Fibroblast of skin of left biceps (primary cell): ENCODE data around the gene ONECUT3.

ENCODE experiments used
- DNase-seq, 2 experiments: peaks; one replicate each; pipeline ENCODE4 v3.0.0-alpha.2; 2013; ENCODE audit warnings: low read depth in 2 of 2

The ONECUT3 gene

DNA sequence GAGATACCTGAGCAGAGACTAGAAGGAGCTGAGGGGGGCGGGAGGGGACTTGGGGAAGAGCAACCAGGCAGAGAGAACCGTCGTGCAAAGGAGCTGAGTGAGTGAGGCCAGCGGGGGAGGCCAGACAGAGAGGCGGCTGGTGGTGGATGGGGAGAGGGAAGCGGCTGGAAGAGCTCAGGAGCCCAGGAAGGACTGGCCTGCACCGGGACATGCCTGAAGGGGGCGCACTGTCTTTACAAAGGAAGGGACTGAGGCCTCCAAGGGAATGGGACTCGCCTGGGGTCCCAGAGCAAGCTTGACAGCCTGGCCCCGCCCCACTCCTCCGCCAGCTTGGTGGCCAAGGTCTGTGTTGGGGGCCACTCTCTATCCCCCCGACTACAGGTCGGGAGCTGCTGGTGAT is 14.9 kb downstream of the ONECUT3 start:
- no peak for DNase-seq

DNA sequence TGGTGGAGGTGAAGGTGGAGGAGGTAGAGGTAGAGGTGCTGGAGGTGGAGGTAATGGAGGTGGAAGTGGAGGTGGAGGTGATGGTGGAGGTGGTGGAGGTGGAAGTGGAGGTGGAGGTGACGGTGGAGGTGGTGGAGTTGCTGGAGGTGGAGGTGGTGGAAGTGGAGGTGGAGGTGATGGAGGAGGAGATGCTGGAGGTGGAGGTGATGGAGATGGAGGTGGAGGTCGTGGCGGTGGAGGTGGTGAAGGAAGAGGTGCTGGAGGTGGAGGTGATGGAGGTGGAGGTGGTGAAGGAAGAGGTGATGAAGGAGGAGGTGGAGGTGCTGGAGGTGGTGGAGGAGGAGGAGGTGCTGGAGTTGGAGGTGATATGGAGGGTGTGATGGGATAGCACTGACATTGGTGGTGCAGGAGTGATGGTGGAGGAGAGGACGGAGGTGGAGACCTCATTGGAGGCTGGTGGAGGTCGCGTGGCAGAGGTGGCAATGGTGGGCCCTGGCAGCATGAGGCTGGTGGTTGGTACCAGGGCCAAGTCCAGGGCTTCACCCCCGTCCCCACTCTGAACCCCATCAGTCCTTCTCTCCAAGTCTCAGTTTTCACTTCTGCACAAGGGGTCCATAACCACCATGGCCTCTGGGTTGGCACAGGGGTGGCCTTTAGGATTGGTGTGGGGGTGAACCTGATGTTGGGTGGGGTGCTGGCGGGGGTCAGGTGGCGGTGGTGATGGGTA is 15.8 kb downstream of the ONECUT3 start:
- no peak for DNase-seq

DNA sequence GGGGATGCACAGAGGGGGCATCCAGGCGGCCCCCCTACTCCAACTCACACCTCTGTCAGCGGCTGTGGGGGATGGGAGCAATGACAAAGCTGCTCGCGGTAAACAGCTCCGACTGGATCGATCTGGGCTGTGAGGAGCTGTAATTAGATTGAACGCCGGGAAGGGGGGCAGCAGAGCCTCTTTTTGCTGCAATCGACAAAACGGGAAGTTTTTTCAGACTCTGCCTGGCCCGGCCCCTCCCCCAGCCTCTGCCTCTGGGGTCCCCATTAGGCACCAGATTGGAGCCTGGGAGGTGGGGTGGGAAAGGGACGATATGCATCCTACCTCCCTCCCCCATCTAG is 16.3 kb downstream of the ONECUT3 start:
- no peak for DNase-seq

DNA sequence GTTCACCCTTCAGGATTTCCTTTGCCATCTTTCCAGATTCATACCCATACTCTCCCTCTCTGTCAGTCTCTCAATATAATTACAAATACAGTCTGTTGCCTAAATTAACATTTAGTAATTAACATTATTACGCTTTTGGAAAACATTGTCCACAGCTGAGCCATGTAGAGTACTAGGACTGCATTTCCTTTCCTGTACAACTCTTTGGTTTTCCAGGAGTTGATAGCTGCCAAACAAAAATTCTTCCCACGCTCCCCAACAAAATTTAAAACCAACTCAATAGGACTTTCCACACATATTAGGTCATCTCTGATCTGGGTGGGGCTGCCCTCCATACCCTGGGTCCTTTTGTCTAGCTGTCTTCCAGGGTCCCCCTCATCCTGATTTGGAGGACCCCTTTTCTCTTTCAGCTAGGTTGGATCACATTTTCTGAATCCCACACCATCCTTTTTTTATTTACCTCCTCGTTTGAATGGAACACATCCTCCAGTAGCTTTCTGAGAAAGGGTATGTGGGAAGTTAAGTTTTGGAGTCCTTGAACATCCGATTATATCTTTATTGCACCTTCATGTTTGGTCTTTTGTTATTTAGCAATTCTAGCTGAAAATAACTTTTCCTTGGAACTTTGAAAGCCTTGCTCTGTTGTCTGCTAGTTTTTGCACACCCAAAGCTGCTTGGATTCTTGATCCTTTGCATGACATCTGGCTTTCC is 17.7 kb downstream of the ONECUT3 start:
- DNase-seq: no peak

DNA sequence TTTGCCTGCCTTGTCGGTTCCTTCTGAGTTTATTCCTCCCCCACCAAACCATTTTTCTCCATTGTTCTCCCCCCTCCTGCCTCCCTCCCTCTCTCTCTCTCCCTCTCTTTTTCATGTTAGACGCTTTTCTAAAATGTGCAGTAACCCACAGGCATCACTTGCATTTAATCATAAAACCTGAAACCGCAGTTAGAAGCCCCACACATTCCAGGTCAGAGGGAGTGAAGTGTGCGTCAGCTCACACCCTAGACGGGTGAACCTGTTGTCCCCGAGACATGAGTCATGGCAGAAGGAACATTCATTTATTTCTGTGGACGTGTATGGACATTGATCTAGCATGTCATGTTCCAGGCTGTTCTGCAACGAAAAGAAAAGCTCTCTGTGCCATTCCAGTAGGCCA is 19.9 kb downstream of the ONECUT3 start:
- no peak for DNase-seq

DNA sequence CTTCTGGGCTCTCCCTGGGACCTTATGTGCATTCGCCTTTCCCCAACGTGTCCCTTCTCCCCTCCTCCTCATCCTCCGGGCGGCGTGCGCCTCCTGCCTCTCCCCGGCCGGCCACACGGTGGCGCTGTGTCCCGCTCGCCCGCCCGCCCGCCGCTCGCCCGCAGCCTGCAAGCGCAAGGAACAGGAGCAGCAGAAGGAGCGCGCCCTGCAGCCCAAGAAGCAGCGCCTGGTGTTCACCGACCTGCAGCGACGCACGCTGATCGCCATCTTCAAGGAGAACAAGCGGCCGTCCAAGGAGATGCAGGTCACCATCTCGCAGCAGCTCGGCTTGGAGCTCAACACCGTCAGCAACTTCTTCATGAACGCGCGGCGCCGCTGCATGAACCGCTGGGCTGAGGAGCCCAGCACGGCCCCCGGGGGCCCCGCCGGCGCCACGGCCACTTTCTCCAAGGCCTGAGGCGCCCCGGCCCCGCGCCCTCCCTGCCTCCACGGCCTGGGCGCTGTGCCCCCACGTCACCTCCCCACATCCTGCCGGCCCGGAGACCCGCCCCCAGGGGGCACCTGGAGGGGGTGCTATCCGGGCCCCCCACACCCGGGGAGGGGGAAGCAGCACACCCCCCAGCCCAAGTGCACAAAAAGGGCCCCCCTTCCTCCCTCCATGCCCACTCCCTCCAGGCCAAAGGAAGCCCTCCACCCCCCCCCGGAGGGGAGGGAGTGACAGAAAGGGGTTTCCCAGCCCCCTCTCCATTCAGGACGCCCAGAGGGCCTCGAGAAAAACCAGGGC is 21.9 kb downstream of the ONECUT3 start:
- DNase-seq: no peak

DNA sequence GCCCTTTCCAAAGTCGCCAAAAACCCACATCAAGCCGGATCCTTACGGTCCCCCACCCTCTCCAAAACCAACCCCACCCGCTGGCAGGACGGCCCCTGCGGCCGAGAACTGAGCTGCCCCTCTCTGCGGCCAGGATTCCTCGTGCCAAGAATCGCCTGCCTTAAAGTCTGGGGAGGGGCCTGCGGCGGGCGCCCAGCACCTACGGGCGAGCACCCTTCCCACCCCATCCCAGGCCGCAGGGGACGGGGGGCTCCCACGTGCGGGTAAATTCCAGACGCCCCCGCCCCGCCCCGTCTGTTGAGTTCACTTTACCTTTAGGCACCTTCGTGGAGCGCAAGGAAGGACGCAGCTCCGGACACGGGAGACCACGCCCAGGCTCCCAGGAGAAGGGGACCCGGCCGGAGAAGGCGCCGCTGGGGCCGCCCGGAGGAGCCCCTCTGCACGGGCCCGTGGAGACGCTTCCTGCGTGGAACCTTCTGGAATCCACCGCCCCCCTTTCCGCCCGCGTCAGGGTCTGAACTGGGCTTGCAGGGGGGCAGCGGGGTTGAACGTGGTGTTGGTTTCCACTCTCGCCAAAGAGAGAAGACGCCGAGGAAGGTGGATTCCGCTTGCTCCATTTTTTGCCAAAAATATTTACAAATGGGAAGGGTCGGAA is 22.8 kb downstream of the ONECUT3 start:
- DNase-seq: no peak

DNA sequence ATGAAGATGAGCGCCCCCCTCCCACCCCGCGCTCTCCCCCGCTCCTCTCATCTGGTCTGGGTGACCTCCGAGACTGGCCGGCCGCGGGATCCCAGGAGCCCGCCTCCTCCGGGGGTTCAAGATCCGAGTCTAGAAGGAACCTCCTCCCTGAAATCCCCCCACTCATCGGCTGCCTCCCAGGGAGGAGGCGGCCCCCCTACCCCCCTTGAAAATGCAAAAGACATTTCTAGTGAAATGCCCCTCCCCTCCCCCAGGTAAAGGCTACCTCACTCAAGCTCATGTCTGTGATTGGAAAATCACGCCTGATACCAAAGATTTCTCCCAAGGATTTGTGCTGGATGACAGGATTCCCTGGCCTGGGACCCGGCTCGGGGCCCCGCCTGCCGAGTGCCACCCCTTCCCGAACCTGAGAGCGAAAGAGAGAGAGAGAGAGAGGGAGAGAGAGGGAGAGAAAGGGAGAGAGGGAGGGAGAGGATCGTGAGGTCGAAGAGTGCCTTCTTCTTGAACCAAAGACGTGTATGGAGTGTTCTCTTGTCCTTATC is 23.4 kb downstream of the ONECUT3 start:
- no peak for DNase-seq

DNA sequence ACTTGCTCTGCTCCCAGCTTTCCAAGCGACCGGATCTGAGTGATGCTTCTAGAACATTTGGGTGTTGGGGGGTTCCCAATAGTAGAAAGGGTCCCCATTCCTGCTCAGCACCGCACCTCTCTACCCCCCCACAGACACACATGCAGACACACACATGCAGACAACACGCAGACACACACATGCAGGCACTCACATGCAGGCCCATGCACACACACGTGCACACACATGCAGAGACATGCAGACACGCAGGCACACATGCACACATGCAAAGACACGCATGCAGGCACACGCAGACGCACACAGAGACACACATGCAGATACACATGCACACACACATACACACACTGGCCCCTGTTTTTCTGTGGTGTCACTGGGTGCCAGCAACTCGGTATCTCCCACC is 23.8 kb downstream of the ONECUT3 start:
- DNase-seq: no peak

DNA sequence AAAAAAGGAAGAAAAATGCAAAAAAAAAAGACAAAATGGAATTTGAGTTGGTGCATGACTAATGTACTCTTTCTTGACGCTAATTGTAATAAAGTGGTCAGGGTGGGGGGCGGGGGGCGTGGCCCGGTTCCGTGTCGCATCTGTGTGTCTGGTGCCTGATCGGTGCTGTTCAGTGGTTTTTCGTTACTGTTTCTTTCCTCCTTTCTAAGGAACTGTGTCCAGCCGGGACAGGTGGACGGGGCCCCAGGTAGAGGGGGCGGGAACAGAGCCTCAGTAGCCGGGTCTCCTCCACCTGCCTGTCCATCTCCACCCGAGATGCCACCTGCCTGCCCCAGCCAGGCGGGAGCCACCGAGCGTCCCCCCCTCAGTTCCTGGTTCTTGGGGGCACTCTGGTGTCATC is 26.3 kb downstream of the ONECUT3 start:
- no peak for DNase-seq

DNA sequence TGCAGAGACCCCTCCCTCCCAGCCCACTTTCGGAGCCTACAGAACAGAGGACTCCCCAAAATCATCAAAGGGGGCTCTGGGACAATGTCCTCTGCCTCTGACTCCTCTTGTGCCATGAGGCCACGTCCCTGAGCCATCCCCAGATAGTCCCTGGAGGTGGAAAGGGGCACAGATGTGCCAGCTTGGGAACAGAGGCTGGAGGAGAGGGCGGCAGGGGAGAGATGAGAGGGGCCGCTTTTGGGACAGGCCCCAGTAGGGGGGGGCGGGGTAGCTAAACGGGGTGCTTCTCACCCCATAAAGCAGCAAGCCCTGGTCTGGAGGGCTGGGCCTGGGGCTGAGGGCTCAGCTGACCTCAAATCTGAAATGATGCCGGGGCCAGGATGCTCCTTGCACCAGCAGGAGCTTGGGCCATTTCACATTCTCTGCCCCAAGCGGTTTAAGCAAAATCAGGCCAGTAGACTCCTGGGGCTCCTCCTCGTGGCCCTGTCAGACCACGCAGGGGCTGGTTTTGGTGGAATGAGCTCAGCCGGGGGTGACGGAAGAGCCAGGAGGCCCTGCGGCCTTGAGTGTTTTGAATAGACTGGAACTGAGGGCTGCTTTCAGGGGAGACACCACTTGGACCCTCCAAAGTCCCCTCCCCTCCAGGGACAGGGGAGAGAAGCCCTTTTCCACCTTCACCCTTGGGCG is 27.1 kb downstream of the ONECUT3 start:
- no peak for DNase-seq

DNA sequence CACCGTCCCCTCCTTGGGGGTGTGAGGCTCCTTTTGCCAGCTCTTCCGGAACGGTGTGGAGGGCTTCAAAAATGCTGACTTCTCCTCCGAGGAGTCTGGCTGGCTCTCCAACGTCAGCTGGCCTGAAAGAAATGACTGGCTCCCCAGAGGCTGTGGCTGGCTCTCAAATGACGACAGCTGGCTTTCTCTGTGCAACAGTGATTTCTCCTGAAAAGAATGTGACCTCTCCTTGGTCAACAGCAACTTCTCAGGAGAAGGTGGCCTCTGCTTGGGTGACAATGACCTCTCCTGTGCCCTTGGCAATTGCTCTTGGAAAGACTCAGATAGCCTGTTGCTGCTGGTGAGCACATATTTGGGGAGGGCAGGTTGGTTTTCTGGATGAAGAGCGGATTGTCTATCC is 29.2 kb downstream of the ONECUT3 start:
- no peak for DNase-seq

DNA sequence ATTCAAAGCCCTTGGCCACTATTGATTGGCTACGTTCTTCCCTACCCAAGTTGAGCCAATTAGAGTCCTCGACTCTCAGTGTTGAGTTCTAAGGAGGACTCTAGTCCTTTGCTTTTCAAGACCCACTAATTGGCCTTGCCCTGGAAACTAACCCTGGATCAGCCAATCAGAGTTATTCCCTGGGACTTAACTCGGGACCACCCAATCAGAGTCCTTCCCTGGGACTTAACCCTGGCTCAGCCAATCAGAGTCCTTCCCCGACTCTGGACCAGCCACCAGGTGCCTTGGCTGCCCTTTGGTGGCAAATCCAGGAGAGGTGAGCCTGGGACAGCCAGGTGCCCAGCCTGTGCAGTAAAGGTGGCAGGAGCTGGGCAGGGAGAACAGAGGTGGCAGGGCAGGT is 30.0 kb downstream of the ONECUT3 start:
- DNase-seq: no peak

DNA sequence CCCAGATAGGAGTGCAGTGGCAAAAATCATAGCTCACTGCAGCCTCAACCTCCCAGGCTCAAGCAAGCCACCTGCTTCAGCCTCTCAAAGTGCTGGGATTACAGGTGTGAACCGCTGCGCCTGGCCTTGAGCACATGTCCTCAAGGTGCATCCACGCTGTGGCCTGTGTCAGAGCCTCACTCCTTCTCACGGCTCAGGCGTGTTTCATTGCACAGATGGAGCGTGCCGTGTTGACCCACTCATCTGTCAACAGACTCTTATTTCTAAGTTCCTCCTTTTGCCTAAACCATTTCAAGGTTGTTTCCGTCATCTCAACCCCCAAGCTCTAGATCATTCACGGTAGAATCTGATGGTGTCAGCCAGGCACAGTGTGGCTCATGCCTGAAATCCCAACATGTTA is 30.6 kb downstream of the ONECUT3 start:
- no peak for DNase-seq

DNA sequence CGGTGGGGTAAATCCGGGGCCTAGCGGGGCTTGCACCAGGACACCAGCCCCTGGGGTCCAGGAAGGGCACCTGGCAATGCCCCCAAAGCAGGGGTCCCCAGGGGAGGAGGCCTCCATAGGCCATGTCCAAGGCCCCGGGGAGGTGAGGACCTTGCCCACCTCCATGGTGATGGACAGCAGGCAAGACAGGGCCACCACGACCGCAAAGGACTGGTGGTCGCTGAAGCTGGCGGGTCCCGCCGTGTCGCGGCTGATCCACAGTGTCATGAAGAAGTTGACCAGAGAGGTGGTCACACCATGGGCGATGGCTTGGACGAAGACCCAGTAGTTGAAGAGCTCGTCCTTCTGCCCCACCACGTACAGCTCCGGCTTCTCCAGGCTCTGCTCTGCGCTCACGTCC is 32.0 kb downstream of the ONECUT3 start:
- no peak for DNase-seq

DNA sequence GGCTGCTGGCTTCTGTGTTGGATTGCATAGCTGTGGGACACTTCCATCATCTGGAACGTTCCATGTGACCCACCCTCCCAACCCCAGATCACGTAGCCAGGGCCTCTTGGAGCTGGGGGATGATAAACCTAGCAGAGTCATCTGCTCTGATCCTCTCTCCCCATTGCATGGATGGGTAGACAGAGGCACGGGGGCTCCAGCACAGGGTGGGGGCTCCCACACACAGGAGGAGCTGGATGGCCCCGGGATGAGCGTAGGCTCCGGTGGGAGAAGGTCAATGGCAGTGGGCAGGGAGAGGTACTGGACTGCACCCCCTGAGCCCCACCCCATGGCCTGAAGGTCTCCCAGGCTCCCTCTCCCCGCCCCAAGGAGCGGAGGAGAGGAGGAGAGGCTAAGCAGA is 33.4 kb downstream of the ONECUT3 start:
- DNase-seq: no peak

DNA sequence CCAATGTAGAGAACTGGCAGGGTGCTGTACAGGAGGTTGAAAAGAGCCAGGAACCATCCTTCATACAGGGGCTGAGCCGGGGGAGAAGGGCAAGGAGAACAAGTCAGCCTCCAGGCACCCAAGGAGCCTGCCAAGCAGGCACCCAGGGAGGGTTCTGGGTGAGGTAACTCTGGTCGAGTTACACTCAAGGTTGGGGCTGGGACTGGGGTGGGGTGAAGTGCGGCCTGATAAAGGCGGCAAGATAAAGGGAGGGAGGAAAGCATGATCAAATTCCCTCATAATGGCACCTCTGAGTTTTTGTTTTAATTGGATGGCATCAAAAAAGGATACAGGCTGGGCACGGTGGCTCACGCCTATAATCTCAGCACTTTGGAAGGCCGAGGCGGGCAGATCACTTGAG is 33.8 kb downstream of the ONECUT3 start:
- no peak for DNase-seq

DNA sequence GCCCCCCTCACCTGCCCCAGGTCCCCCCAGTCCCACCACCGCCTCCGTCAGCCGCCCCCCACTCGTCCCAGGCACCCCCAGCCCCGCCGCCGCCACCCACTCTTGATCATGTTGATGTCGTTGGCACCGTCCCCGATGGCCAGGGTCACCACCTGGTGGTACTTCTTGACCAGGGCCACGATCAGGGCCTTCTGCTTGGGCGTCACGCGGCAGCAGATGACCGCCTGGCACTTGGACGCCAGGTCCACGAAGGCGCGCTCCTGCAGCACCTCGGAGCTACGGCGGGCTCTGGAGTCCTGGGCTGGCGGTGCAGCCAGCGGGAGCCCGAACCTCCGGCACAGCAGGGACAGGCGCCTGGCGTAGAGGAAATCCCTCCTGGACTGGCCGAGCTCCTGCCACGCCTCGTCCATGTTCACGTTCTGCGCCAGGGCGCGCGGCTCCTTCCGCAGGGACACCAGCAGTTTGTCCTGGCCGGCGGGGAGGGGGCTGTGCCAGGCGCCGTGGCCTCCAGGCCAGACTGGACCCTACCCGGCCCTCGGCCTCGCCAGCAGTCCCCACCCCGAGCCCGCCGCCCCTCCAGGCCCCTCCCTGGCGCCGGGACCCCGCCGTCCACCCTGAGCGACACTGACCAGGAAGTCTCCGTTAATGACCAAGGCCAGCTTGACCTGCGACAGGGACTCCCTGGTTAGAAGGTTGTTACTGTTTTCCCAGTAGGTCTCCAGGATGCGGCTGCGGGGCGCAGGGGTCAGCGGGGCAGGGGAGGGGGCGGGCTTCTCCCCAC is 36.1 kb downstream of the ONECUT3 start:
- DNase-seq: no peak

DNA sequence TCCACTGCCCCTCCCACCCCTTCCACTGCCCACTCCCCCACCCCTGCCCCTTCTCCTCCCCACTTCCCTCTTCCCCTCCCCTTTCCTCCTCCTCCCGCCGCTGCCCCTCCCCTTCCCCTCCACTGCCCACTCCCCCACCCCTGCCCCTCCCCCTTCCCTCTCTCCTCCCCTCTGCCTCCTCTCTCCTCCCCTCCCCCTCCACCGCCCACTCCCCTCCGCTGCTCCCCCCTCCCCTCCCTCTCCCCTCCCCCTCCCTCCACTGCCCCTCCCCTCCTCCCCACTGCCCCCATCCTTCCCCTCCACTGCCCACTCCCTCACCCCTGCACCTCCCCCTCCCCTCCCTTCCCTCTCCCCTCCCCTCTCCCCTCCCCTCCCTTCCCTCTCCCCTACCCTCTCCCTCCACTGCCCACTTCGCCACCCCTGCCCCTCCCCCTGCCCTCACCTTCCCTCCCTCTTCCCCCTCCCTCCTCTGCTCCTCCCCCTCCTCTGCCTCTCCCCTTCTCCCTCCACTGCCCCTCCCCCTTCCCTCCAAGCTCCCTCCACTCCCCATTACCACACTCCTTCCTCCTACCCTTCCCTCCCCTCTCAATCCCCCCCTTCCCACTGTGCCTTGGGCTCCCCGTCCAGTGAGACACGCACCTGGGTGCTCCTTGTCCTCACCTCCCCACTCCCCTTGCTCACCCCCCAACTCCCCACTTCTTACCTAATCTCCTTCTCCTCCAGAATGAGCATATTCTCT is 36.9 kb downstream of the ONECUT3 start:
- no peak for DNase-seq

DNA sequence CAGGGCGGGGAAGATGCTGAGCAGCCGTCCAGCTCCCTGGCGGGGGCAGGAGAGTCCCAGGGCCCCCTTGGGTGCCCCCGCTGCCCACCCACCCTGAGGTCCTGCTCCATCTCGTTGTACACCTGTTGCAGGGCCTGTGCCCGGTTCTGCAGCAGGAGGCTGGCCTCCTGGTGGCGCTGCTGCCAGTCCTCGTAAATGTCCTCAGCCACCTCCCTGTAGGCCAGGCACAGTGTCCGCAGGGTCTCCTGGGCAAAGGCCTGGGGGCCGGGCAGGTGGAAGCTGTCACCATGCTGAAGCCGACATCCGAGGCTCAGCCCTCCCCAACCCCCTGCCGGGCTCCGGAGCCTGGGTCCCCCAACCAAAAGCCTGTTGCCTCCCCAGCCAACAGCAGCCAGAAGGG is 38.6 kb downstream of the ONECUT3 start:
- no peak for DNase-seq
